ENCODE data around the gene GOLGB1.

Gene GOLGB1

DNA sequence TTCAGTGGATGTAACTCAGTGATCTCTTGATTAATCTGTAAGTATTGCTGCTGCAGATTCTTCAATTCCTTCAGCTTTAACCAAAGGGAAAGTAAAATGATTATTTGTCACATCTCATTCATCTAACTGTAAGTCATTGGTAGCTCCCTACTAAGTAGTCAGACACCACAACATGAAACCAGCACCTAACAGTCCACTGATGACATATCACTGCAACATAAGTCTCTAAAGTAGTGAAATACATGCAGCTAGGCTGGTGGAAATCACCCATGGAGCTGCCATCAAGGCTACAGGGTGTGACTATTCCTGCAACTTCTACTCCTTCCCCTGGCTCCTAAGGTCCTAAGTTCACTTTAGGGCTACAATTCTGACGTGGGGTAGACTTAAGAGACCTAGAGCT, 67.7 kb downstream of the GOLGB1 start:
- no peak for DNase-seq

DNA sequence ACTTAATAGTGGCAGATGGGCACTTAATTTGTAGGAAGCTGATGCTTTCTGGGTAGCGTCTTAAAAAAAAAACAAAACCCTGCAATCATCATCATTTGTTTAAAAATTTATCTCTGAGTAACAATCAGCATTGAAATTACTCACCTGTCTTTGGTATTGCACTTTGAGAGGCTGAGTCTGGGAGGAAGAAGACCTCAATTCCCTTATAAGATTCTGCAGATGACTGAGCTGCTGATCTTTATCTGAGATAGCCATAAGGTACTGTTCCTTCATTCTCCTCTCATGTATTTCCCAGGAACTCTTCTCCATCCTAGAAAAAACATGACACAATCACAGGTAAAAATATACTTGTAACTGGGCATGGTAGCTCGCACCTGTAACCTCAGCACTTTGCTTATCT, 72.4 kb downstream of the GOLGB1 start:
- DNase-seq = no peak

DNA sequence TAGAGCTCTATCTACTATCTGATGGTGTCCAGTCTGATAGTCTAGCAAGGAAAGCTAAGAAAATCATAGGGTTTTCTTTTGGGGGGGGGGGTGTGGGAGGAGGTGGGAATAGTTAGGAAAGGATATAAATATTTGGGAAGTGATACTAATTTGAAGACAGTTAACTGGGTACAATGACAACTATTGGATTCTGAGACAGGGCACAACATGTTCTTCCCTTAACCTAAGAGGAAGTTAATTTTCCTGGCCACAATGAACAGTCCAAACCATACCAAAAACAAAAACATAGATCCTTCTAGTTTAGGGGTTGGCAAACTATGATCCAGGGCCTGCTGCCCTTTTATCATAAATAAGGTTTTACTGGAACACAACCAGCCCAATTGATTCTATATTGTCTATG, 78.9 kb downstream of the GOLGB1 start:
- no peak for DNase-seq

DNA sequence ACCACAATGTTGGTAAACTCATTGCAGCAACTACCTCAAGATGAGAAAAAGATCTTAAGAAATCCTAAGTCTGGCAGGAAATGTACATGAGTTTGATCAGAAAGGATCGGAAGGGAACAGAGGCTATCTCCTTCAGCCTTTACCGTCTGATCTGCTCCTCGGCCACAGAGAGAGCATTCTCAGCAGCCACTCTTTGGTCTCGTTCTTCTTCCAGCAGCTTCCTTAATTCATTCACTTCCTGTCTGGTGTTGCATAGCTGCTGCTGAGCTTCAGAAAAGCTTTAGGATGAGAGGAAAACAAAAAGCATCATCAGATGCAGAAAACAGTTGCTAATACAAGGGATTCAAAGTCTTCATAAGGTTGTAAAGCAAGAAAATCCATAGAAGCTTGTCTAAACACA, 82.2 kb downstream of the GOLGB1 start:
- no peak for DNase-seq

DNA sequence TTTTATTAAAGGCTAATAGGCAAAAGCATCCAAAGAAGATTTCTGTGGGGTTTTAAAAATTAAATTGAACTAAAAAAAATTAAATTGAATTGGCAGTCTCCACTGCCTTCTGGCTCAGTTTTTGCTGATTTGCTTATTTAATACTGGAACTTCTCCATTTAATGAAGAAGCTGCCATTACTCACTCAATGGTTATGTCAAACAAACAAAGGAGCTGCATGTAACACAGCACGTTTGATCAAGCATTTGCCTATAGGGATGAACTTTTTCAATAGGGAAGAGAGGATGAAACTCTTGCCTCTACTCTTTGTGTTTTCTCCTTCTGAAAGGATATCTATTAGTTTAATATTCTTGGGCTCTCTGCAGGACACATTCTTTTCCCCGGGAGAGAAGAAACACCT, 84.1 kb downstream of the GOLGB1 start:
- no peak for DNase-seq

DNA sequence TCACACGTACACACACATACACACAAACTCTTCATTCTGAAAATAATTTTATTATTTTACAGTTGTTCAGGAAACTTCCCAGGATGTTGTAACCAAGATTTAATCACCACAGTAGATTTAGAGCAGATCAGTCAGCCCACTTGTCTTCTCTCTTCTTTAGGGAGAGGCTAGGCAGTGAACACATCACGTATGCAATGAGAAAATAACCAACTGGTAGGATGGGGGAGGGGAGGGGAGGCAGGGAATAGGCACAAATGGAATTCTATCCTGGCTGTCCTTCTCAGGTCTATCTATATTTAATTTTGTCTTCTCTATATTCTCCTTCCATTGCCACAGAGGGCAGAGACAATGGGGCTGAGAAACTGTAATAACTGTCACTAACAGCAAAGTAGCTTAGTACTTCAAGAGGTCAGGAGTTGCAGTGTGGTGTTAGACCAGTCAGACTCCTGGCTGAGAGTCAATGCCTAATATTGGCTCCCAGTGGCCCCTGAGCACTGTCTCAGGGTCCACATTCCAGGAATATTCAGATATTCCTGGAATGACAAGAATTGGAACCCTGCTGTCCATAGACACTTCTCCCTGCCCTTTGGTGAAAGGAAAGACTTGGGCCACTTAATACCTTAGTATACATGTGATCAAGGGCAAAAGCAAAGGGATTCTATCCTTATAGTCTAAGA, 86.2 kb downstream of the GOLGB1 start:
- DNase-seq = no peak

DNA sequence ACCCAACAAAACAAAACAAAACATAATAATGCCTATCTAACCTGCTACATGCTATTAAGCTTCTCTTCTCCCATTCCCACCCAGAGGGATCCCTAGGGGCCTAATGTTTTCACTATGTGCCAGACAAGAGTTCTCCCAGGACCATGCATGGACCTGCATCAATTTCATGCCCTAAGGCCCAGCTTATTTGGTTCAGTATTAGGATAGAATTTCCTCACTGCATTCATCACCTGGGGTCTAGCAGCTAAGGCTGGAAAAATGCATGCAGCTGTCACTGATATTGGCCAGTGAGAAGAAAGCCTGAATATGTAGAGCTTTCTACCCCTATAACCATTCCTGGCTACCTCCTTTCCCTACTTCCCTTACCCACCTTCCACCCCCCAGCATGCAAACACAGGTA, 86.8 kb downstream of the GOLGB1 start:
- DNase-seq = no peak

DNA sequence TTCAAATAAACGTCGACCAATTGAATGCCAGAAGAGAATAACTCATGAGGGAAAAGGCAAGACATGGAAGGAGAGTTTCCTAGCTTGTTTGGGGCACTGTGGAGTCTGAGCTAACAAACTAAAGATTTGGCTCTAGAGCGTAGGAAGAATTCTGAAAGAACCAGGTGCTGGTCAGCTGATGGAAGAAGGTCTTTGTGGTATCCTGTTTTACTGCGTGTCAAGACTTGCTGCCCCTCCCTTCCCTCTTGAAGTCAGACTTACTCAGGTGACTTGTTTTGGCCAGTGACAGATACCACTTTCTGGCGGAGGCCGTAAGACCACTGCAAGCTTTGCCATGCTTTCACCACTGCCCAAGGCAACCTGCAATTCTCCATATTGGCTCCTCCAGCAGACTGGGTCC, 88.2 kb downstream of the GOLGB1 start:
- no peak for DNase-seq

DNA sequence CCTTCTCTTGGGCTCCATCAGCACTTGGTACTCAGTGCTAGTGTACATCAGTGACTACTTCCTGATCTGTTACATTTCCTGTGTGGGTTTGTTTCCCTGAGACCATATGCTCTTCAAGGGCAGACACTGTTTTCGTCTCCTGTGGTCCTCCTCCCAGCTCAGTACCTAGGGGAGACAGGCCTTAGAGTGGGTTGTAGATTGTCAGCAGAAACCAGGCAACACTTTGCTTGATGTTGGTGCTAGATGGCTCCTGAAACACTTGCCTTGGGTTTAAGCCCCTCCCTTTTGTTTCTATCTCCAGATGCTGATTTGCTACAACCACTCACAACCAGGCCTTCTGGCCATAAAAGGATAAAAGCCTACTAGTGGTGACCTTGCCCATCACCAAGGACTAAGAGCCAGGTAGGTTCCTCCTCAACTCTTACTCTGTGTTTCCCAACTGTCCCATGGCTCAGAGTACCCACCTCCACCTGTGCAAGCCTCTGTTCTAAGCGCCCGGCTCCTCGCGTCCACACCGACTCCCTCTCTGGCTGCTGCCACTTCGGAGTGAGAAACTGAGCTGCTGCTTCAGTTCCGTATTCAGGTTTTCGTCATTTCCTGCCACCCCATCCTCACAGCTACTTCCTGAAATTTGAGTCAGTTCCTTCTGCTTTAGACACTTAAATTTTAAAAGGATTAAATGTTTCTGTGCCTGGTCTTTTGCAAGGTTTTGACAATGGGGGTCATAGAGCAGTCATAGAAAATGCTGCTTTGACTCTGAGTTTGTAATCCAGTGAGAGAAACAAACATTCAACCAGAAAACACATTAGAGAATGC, 89.0 kb downstream of the GOLGB1 start, which contains the start of gene HCLS1:
Gene HCLS1 (minus strand): TSS at position 548 of the 816 bp plus-strand sequence. CDS start 2,556 bp downstream, outside the sequence.
- no peak for DNase-seq

DNA sequence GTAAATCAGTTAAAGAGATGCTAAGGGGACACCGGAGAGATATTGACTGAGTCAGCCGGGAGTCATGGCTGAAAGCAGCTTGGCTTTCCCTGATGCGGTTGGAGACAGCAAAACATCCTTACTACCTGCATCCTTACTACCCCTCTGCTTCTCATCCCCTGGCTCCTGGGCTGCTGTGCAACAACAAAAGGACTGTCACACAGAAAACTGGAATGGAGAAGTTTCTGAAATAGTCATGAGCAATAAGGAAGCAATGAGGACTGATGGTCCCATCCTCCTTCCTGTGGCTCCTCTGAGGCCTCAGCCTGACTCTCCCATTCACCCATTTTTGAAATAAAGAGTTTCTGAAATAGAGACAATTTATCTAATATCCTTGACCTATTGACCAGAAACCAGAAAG, 90.0 kb downstream of the GOLGB1 start:
- no peak for DNase-seq

DNA sequence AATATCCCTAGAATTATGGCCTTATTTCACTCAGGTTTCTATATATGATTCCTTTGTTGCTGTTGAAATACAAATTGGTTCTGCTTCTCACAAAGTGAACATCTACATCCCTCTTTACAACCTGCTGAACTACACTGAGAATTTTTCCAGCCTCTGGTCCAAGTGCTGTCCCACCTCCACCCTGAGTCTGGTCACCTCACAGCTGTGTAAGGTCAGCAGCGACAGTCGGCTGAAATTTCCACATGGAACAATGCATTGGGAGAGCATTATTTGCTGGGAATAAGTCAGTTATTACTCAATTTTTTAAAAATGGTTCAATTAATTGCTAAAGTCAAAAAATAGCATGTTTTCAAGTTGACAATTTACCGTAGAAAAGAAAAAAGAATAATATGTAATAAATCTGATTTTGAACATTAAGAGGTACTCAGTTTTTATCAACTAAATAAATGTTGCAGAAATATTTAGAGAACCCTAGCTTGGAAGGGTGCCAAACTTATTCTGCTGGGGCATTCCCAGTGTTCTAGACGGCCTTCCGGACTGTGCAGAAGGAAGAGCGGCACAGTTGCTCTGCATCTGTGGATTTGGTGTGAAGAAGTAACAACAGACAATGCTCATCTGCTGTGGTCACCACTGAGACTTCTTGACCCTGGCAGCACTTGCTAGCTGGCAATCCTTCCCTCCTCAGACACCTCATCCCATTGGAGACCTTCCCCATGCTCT, 90.7 kb downstream of the GOLGB1 start:
- no peak for DNase-seq

DNA sequence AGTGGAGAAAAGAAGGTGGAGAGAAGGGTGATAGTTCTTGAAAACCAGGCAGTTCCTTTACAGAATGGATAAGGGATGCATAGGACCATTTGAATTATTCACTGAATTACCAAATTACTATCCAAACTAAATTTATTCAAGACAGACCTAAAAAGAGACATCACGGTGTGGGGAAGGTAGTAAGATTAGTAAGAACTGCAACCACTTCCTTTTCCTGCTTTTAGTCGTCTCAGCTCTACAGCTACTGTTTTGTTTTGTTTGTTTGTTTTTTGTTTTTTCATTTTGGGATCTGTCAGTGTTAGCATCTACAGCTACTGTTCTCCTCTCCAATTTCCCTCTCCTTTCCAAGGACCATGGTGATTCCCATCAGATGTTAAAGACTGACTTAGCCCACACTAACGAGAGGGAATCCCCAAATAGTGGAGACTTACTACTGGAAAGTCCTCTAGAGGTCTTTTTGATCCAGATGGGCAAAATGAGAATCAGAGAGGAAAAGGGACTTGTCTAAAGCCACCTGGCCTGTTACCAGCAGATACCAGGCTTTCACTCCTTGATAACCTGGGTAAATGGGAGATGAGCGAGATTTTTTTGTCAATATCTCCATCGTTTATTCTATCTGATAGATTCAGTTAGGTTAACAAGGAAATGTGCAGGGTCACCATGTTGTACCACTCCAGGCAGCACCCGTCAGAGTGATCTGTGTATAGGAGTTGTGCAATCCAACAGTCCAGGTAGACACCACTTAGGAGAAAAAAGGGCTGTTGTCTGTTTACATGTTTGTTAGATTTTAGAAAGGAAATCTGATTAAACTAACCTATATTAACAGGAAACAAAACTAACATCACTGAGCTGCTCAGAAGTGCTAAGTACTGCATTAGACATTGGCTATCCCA, 94.8 kb downstream of the GOLGB1 start:
- DNase-seq = no peak

DNA sequence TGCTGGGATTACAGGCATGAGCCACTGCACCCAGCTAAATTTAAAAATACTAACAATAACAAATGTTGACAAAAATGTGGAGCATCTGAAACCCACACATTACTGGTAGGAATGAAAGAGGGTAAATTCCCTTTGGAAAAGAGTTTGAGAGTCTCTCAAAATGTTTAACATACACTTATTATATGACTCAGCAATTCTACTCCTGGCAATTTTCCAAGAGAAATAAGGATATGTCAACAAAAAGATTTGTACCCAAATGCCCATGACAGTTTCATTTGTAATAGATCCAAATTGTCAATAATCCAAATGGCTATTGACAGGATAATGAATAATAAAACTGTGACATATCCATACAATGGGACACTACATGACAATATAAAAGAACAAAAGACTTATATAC, 97.9 kb downstream of the GOLGB1 start:
- DNase-seq = no peak

DNA sequence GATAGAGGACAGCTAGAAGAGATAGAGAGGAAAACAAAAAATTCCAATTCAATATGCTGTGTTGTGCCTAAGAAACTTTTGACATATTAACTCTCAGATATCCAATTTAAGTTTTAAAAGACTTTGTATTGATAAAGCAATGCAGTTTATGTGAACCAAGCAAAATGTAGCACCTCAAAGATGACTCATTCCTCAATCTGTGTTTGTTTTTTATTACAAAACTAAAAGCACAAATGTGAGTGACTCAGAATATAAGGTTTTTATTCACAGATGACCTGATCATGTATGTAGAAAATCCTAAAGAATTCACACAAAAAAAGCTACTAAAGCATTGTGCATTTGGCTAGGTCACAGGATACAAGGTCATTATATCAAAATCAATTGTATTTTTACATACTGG, 99.9 kb downstream of the GOLGB1 start:
- DNase-seq = no peak

DNA sequence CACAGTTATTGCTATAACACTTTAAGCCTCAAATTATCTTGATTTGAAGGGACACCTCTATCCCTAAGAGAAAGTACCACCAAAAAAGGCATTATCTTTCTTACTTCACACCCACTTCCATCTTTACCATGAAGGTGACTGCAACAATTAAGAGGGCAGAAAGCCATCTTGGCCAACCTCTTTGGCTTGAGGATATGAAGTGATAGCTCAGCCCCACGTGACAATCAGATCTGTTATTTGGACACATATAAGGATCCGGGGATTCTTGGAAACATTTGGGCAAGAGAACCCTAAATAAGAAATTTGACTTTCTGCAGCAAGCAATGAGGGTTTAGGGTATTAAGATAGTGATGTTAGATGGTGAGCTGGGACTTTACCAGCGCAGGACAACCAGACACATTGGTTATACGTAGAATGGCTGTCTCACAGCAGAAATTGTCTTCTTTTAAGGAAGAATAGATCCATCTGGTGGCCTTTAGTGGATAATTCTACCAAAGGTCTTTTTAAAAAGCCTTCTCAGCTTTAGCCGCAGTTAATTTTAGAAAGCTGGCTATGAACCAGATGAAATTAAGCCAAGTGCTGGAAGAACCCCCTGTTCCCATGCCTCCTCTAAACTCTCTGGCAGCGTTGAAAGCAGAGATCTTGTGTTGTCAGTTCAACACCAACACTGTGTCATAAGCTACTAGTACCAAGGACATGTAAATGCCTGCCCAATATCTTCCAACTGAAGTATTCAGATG, 101.2 kb downstream of the GOLGB1 start:
- DNase-seq = no peak

DNA sequence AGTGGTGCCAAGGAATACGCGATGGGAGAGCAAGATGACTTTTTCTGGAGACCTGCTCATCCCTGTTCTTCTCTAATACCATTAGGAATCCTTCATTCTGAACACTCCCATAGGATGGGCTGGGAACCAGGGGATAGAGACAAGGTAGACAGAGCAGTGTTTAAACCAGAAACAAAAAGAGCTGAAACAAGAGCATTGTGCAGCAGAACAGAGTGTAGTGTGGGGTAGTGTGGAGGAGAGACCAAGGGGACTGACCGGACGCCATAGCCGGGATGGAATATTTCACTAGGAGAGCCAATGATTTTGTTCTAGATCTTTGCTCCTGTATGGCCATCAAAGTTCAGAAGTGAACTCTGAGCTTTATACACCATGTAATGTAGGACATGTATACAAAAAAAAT, 104.5 kb downstream of the GOLGB1 start:
- no peak for DNase-seq

DNA sequence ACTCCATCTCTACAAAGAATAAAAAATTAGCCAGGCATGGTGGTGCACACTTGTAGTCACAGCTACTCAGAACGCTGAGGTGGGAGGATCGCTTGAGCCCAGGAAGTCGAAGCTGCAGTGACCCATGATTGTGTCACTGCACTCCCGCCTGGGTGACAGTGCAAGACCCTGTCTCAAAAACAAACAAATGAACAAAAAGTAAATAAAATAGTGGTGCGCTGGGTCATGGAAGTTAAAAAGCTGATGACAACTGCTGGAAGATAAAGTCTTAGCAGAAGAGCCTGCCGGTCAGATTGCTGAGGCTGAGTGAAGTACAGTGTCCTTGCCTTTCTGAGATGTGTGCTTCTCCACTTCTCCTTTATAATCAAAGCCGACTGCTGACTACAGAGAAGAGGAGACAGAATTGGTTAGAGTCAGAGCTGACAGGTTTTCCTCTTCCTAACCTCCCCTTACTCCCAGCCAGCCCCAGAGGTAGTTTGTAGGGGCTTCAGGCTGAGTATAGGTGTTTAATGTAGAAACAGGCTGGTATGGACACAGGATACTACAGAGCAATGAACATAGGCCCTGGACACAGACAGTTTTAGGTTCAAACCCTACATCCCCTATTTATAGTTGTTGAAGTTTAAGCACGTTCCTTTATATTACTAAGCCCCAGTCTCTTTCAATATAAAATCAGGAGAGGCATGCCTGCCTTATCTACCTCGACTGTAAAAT, 106.8 kb downstream of the GOLGB1 start:
- no peak for DNase-seq

DNA sequence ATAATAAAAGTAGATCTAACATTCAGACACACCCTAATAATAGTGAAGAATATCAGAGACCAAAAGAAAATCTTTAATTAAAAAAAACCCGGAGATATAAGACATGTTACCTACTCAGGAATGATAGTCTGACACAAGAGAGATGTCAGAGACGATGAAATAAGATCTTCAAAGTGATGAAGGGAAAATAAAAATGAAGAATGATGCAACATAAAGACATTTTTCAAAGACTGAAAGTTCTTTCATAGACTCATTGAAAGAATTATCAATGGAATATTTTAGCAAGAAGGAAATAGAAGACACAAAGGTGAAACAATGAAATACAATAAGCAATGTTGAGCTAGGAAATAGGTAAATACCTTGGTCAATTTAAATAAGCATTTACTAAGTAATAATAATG, 108.4 kb downstream of the GOLGB1 start:
- DNase-seq = no peak

DNA sequence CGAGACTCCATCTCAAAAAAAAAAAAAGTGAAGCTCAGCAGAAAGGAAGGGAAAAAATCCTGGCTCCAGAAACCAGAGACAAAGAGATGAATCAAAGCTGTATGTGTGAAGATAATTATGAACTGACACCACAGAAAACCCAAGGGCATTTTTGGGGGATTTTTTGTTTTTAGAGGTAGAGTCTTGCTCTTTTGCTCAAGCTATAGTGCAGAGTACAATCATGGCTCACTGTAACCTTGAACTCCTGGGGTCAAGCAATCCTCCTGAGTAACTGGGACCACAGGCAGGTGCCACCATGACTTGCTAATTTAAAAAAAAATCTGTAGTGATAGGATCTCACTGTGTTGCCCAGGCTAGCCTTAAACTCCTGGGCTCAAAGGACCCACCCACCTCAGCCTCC, 111.6 kb downstream of the GOLGB1 start:
- DNase-seq = no peak

DNA sequence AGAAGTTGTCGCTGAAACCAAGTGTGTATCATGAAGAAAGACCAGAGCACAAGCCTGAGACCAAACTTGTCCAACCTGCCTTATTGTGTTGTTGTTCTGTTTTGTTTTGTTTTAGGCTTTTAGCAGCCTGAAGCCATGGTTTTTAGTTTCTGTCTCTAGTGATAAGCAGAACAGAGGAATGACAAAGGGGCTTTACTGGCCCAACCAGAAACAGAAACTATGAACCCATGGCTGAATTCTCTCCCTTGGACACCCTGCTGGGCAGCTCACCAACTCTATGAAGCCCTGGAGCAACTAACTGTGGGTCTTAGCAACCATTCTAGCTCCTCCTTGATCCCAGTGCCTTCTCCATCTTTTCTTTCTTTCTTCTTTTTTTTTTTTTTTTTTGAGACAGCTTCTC, 119.2 kb downstream of the GOLGB1 start:
- DNase-seq = no peak

DNA sequence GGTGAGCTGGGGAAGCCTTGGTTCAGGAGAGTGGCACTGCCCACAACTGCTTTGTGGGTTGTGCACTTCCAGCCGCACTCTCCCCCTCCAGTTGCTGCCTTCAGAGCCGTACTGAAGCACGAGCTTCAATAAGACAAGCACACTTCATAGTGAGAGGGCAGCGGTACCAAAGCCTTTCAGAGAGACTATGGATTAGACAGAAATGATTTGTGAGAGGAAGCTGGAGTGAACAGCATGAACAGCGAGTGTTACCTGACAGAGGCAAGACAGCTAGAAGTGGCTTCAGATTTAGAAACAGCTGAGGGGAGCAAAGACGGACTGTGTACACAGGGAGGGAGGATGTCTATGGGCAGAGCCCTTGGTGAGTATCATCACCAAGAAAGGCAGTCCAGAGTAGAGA, 119.9 kb downstream of the GOLGB1 start:
- no peak for DNase-seq

Data from NCI-H526 treated with DMSO at 0.1 percent for 48 hours (cell line).